Effector memory CD4-positive, alpha-beta T cell (primary cell): ENCODE measurements around the gene COQ4.

Source experiments
- DNase-seq, 3 donors: peaks; one replicate each; pipeline ENCODE4 v3.0.0-alpha.2; 2020
- H3K27ac ChIP-seq: 2 replicates; pipeline ENCODE4 v1.7.0; 2013; ENCODE audit warnings: mild to moderate bottlenecking, low read length, moderate library complexity; ENCODE audit not compliant: insufficient read depth, poor library complexity, severe bottlenecking
- H3K27me3 ChIP-seq: replicated peaks from 2 replicates; pipeline ENCODE4 v1.7.0; 2013; ENCODE audit warnings: mild to moderate bottlenecking, low read length; ENCODE audit not compliant: insufficient read depth, control insufficient read depth, poor library complexity, severe bottlenecking
- H3K36me3 ChIP-seq: 2 replicates; pipeline ENCODE4 v1.7.0; 2013; ENCODE audit warnings: mild to moderate bottlenecking, low read length, moderate library complexity; ENCODE audit not compliant: control insufficient read depth, insufficient read depth
- H3K4me1 ChIP-seq: 2 replicates; pipeline ENCODE4 v1.7.0; 2013; ENCODE audit warnings: low read length, mild to moderate bottlenecking; ENCODE audit not compliant: control insufficient read depth, insufficient read depth, poor library complexity, severe bottlenecking
- H3K4me3 ChIP-seq: 2 replicates; pipeline ENCODE4 v1.7.0; 2013; ENCODE audit warnings: low read length, low read depth, mild to moderate bottlenecking; ENCODE audit not compliant: insufficient read depth, poor library complexity, severe bottlenecking
- H3K9me3 ChIP-seq: 2 replicates; pipeline ENCODE4 v1.7.0; 2013; ENCODE audit warnings: mild to moderate bottlenecking, low read length, moderate library complexity; ENCODE audit not compliant: control insufficient read depth

COQ4 gene

GRCh38 chr9:128372188-128372641 is 49.6 kb downstream of the COQ4 start:
- no peak for DNase-seq
- peak overlapping the region; percentile 90 for H3K27ac ChIP-seq

GRCh38 chr9:128372784-128373183 is 50.1 kb downstream of the COQ4 start:
- H3K4me1 ChIP-seq = peaks cover 7% of the 10 kb centered on the region
- no peak overlapping the region for H3K4me3 ChIP-seq
- no peak for DNase-seq
- no peaks in the 10 kb centered on the region for H3K27me3 ChIP-seq
- H3K9me3 ChIP-seq = no peaks in the 10 kb centered on the region
- no peak overlapping the region for H3K27ac ChIP-seq
- peaks cover 18% of the 10 kb centered on the region for H3K36me3 ChIP-seq

More at GRCh38 chr9:128372188-128372641, 49.6 kb downstream of the COQ4 start:
- Histone ChIP-seq H3K36me3 (peaks cover 17% of the 10 kb centered on the region), H3K4me3 (peak overlapping the region; percentile 74), H3K9me3 (no peaks in the 10 kb centered on the region), H3K27me3 (no peaks in the 10 kb centered on the region), H3K4me1 (peaks cover 7% of the 10 kb centered on the region)

- no peak for DNase-seq
- H3K9me3 ChIP-seq = no peaks in the 10 kb centered on the region
- no peak overlapping the region for H3K27ac ChIP-seq
- no peaks in the 10 kb centered on the region for H3K27me3 ChIP-seq
- H3K36me3 ChIP-seq = peaks cover 29% of the 10 kb centered on the region
- H3K4me3 ChIP-seq = no peak overlapping the region
- H3K4me1 ChIP-seq = peaks cover 7% of the 10 kb centered on the region
Observed at GRCh38 chr9:128374221-128374675, 51.6 kb downstream of the COQ4 start.

GRCh38 chr9:128375865-128376264 is 53.2 kb downstream of the COQ4 start:
- Histone ChIP-seq H3K4me3 (no peak overlapping the region), H3K36me3 (peaks cover 37% of the 10 kb centered on the region), H3K27ac (no peak overlapping the region), H3K27me3 (no peaks in the 10 kb centered on the region), H3K9me3 (no peaks in the 10 kb centered on the region), H3K4me1 (no peaks in the 10 kb centered on the region)
- no peak for DNase-seq

DNA sequence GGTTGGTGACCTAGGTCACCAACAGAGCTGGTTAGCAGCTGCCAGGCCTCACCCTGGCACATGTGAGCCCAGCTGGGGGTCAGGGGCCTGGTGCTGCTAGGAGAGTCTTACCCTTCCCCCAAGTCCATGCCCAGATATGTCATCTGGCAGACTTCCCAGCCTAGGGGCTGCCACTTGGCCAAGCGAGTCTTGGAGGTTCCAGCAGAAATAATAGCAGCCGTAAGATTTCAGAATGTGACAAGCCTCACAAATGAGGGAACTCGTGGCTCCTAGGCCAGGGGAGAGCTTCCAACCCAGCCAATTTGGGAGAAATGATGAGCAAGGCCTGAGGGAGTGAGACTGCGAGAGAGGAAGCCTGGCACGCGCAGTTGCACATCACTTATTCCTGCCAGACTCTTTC is 59.6 kb downstream of the COQ4 start:
- Histone ChIP-seq H3K4me3 (no peak overlapping the region), H3K36me3 (peaks cover 60% of the 10 kb centered on the region)

GRCh38 chr9:128383007-128383753 is 60.5 kb downstream of the COQ4 start:
- Histone ChIP-seq H3K27ac (no peak overlapping the region), H3K36me3 (peaks cover 65% of the 10 kb centered on the region), H3K27me3 (no peaks in the 10 kb centered on the region), H3K9me3 (no peaks in the 10 kb centered on the region), H3K4me3 (no peak overlapping the region), H3K4me1 (no peaks in the 10 kb centered on the region)
- DNase-seq = no peak

More for the DNA sequence above, 59.6 kb downstream of the COQ4 start:
- H3K27me3 ChIP-seq = no peaks in the 10 kb centered on the region
- no peak for DNase-seq
- no peaks in the 10 kb centered on the region for H3K9me3 ChIP-seq
- no peaks in the 10 kb centered on the region for H3K4me1 ChIP-seq
- H3K27ac ChIP-seq = no peak overlapping the region
